SK-N-SH treated with all-trans-retinoic acid at 6 μM for 48 hours (cell line): Measurements from ENCODE around the gene CPA3.

Source experiments
- ARNTL ChIP-seq: fragments of 450-650 bp; formaldehyde crosslinking; IDR thresholded peaks from 2 replicates; pipeline ENCODE4 v1.5.0; 2020; ENCODE audit warnings: low read depth, mild to moderate bottlenecking, moderate library complexity, borderline replicate concordance
- GLIS3 ChIP-seq: fragments of 250-450 bp; sonication (Bioruptor Pico); IDR thresholded peaks from 2 replicates; pipeline ENCODE4 v1.5.0; 2020; ENCODE audit warnings: mild to moderate bottlenecking, moderate library complexity
- ZFP3 ChIP-seq: fragments of 250-450 bp; sonication (Bioruptor Pico); IDR thresholded peaks from 2 replicates; pipeline ENCODE4 v1.5.0; 2020; ENCODE audit warnings: mild to moderate bottlenecking, moderate library complexity
- ZFP30 ChIP-seq: fragments of 450-650 bp; formaldehyde crosslinking; IDR thresholded peaks from 2 replicates; pipeline ENCODE4 v1.5.0; 2022; ENCODE audit warnings: mild to moderate bottlenecking, moderate library complexity
- TF ChIP-seq, protein P1 (sequence below): fragments of 250-450 bp; sonication (Bioruptor Pico); IDR thresholded peaks from 2 replicates; pipeline ENCODE4 v1.8.0; 2020; ENCODE audit warnings: mild to moderate bottlenecking, moderate library complexity, borderline replicate concordance
- TF ChIP-seq, protein P2 (sequence below): fragments of 250-450 bp; sonication (Bioruptor Pico); IDR thresholded peaks from 2 replicates; pipeline ENCODE4 v1.5.1; 2020; ENCODE audit warnings: low read depth, mild to moderate bottlenecking, moderate library complexity
- TF ChIP-seq, protein P3 (sequence below): fragments of 250-450 bp; sonication (Bioruptor Pico); IDR thresholded peaks from 2 replicates; pipeline ENCODE4 v1.8.0; 2021; ENCODE audit warnings: low read depth, mild to moderate bottlenecking, moderate library complexity, borderline replicate concordance
- TF ChIP-seq, protein P4 (sequence below): fragments of 250-450 bp; sonication (Bioruptor Pico); IDR thresholded peaks from 2 replicates; pipeline ENCODE4 v1.5.1; 2021; ENCODE audit warnings: mild to moderate bottlenecking, moderate library complexity

DNA sequence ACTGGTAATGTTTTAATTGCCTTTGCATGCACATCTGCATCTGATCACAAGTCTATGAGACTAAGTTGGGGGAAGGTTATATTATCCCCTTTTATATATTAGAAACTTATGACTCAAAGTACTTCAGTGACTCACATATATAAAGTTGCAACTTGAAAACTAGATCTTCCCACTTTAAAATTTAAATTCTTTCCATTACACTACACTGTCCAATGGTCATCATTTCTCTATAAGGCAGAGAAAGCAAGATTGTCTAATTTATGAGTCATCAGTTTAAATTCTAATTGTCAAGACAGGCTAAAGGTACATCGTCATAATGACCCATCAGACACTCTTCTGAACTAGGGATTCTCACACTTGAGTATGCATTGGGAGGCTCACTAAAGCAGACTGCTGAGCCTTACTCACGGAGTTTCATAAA lies 37.9 kb downstream of the CPA3 start:
- TF ChIP-seq, protein P1, sequence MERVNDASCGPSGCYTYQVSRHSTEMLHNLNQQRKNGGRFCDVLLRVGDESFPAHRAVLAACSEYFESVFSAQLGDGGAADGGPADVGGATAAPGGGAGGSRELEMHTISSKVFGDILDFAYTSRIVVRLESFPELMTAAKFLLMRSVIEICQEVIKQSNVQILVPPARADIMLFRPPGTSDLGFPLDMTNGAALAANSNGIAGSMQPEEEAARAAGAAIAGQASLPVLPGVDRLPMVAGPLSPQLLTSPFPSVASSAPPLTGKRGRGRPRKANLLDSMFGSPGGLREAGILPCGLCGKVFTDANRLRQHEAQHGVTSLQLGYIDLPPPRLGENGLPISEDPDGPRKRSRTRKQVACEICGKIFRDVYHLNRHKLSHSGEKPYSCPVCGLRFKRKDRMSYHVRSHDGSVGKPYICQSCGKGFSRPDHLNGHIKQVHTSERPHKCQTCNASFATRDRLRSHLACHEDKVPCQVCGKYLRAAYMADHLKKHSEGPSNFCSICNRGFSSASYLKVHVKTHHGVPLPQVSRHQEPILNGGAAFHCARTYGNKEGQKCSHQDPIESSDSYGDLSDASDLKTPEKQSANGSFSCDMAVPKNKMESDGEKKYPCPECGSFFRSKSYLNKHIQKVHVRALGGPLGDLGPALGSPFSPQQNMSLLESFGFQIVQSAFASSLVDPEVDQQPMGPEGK (CRISPR knock-in tag), result no peak
- TF ChIP-seq, protein P2, sequence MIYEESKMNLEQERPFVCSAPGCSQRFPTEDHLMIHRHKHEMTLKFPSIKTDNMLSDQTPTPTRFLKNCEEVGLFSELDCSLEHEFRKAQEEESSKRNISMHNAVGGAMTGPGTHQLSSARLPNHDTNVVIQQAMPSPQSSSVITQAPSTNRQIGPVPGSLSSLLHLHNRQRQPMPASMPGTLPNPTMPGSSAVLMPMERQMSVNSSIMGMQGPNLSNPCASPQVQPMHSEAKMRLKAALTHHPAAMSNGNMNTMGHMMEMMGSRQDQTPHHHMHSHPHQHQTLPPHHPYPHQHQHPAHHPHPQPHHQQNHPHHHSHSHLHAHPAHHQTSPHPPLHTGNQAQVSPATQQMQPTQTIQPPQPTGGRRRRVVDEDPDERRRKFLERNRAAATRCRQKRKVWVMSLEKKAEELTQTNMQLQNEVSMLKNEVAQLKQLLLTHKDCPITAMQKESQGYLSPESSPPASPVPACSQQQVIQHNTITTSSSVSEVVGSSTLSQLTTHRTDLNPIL (CRISPR knock-in tag), result no peak
- no peak for TF ChIP-seq GLIS3
- TF ChIP-seq ARNTL, result no peak
- no peak for TF ChIP-seq ZFP3 (CRISPR knock-in tag)
- TF ChIP-seq ZFP30 (CRISPR knock-in tag), result no peak
- TF ChIP-seq, protein P3, sequence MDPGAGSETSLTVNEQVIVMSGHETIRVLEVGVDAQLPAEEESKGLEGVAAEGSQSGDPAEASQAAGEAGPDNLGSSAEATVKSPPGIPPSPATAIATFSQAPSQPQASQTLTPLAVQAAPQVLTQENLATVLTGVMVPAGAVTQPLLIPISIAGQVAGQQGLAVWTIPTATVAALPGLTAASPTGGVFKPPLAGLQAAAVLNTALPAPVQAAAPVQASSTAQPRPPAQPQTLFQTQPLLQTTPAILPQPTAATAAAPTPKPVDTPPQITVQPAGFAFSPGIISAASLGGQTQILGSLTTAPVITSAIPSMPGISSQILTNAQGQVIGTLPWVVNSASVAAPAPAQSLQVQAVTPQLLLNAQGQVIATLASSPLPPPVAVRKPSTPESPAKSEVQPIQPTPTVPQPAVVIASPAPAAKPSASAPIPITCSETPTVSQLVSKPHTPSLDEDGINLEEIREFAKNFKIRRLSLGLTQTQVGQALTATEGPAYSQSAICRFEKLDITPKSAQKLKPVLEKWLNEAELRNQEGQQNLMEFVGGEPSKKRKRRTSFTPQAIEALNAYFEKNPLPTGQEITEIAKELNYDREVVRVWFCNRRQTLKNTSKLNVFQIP (CRISPR knock-in tag), result no peak
- TF ChIP-seq, protein P4, sequence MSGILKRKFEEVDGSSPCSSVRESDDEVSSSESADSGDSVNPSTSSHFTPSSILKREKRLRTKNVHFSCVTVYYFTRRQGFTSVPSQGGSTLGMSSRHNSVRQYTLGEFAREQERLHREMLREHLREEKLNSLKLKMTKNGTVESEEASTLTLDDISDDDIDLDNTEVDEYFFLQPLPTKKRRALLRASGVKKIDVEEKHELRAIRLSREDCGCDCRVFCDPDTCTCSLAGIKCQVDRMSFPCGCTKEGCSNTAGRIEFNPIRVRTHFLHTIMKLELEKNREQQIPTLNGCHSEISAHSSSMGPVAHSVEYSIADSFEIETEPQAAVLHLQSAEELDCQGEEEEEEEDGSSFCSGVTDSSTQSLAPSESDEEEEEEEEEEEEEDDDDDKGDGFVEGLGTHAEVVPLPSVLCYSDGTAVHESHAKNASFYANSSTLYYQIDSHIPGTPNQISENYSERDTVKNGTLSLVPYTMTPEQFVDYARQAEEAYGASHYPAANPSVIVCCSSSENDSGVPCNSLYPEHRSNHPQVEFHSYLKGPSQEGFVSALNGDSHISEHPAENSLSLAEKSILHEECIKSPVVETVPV (CRISPR knock-in tag), result no peak
